ENCODE measurements around the gene MEP1A. TPM values are rescaled to one million over a fixed set of nuclear protein-coding genes. Genes with fewer than 3 reads are reported as not detected.

Gene MEP1A
- total RNA-seq, 2 donors from 2014 or later = 0.34 TPM; not detected in 1

GRCh38 chr6:46788791-46789190 lies 4.4 kb upstream of the MEP1A start:
- DNase-seq (ENCODE audit: low spot score) = no peak
- Histone ChIP-seq H3K36me3 (no peaks in the 10 kb centered on the region), H3K27ac (no peak overlapping the region), H3K27me3 (replicated peaks; ENCODE audit: insufficient read depth) (no peaks in the 10 kb centered on the region), H3K4me3 (no peak overlapping the region), H3K4me1 (replicated peaks) (no peaks in the 10 kb centered on the region), H3K9me3 (no peaks in the 10 kb centered on the region)
- TF ChIP-seq, protein P1, sequence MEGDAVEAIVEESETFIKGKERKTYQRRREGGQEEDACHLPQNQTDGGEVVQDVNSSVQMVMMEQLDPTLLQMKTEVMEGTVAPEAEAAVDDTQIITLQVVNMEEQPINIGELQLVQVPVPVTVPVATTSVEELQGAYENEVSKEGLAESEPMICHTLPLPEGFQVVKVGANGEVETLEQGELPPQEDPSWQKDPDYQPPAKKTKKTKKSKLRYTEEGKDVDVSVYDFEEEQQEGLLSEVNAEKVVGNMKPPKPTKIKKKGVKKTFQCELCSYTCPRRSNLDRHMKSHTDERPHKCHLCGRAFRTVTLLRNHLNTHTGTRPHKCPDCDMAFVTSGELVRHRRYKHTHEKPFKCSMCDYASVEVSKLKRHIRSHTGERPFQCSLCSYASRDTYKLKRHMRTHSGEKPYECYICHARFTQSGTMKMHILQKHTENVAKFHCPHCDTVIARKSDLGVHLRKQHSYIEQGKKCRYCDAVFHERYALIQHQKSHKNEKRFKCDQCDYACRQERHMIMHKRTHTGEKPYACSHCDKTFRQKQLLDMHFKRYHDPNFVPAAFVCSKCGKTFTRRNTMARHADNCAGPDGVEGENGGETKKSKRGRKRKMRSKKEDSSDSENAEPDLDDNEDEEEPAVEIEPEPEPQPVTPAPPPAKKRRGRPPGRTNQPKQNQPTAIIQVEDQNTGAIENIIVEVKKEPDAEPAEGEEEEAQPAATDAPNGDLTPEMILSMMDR (IDR thresholded peaks at IDR 0.05) = no peak
- TF ChIP-seq POLR2A (IDR thresholded peaks at IDR 0.05) (no peak), POLR2AphosphoS5 (IDR thresholded peaks at IDR 0.05) (no peak)
- intact Hi-C loops (cut with DNase I) = no loop called here
- WGBS = 98% methylated on average over 3 of the region's 3 CpGs

DNA sequence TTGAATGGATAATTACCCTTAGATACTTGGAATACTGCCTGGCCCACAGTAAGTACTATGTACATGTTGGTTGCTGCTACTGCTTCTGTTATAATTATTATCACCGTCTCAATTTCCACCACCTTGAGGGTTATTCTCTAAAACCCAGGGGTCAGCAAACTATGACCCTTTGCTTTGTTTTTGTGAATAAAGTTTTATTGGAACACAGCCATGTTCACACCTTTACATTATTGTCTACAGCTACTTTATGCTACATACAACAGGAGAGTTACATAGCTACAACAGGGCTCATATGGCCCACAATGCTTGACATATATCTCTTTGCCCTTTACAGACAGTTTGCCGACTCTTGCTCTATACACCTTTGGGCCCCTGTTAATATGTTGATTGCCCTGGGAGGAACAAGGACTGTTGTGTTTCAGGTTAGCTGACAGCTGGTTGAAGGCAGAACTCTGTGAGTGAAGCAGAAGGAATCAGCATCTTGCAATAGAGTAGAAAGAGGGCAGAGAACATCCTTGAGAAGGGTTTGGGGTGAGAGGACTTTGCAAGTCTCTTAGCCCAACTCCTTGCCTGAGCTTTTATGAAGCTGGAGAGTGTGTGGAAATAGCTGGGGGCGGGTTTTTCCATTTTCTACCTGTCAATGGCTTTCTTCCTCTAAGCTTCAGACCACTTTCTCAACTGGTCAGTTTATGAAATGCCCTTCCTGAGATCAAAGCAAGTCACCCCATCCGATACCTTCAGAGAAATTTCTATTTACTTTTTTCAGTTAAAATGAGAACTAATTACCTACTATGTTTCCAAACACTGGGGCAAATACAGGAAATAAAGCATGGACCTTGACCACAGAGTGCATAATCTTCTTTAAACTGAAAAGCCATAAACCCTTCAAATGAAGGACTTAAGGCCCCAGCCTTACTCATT lies 3.5 kb upstream of the MEP1A start:
- Histone ChIP-seq H3K27me3 (replicated peaks; ENCODE audit: insufficient read depth) (no peaks in the 10 kb centered on the region), H3K36me3 (no peaks in the 10 kb centered on the region), H3K4me3 (no peak overlapping the region), H3K27ac (no peak overlapping the region), H3K4me1 (replicated peaks) (no peaks in the 10 kb centered on the region), H3K9me3 (no peaks in the 10 kb centered on the region)
- intact Hi-C loops (cut with DNase I) = no loop called here
- TF ChIP-seq POLR2A (IDR thresholded peaks at IDR 0.05) = no peak
- TF ChIP-seq, protein P1 (IDR thresholded peaks at IDR 0.05) = no peak
- WGBS = 93% methylated on average over 4 of the region's 4 CpGs
- no peak for DNase-seq (ENCODE audit: low spot score)

DNA sequence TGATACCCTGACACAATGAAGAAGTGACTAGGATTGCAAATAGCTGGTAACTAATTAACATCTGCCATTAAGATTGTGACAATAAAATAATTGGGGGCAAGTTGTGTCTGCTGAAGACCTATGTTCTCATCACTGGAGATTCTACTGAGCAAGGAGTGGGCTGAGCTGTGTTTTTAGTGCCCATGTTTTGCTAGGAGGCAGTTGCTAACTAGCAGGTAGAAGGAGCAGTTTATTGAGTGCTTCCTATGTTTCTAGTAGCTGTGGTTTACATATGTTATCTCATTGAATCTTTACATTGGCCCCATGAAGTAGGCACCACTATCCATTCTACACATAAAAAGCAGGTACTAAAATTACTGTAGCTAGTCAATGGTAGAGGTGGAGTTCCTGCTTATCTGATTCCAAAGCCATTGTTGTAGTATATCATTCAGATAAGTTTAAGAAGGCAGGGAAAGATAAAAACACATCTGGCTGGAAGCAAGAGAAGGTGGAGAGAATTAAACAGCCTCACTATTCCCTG lies 2.8 kb upstream of the MEP1A start:
- no peak for DNase-seq (ENCODE audit: low spot score)
- Histone ChIP-seq H3K36me3 (no peaks in the 10 kb centered on the region), H3K27ac (no peak overlapping the region), H3K4me1 (replicated peaks) (no peaks in the 10 kb centered on the region), H3K27me3 (replicated peaks; ENCODE audit: insufficient read depth) (no peaks in the 10 kb centered on the region), H3K4me3 (no peak overlapping the region), H3K9me3 (no peaks in the 10 kb centered on the region)
- no peak for TF ChIP-seq POLR2A (IDR thresholded peaks at IDR 0.05)
- TF ChIP-seq, protein P1 (IDR thresholded peaks at IDR 0.05) = no peak
- intact Hi-C loops (cut with DNase I) = no loop called here

DNA sequence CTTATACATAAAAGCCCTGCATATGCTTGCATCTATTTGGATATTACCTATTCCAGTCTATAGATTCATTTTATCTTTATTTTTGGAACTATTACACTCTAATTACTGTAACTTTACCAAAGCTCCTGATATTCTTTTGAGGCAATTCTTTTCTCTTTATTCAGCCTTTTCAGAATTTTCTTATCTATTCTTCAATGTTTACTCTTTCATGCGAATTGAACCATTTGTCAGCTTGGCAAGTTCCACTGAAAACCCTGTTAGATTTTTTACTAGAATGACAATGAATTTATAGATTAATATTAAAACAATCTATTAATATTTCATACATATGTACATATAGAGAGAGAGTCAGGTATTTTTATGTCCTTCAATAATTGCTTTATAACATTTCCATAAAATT lies 554 bp upstream of the MEP1A start:
- H3K9me3 ChIP-seq = no peaks in the 10 kb centered on the region

More for the DNA sequence above, 554 bp upstream of the MEP1A start:
- DNase-seq (ENCODE audit: low spot score) = no peak
- WGBS = 47% methylated on average over 1 of the region's 1 CpG
- intact Hi-C loops (cut with DNase I) = no loop called here
- H3K27ac ChIP-seq = no peak overlapping the region
- H3K4me1 ChIP-seq (replicated peaks) = no peaks in the 10 kb centered on the region
- no peak overlapping the region for H3K4me3 ChIP-seq
- no peaks in the 10 kb centered on the region for H3K27me3 ChIP-seq (replicated peaks; ENCODE audit: insufficient read depth)
- no peak for TF ChIP-seq POLR2AphosphoS5 (IDR thresholded peaks at IDR 0.05)
- TF ChIP-seq POLR2A (IDR thresholded peaks at IDR 0.05) = no peak
- TF ChIP-seq, protein P1 (IDR thresholded peaks at IDR 0.05) = no peak
- H3K36me3 ChIP-seq = no peaks in the 10 kb centered on the region

All from prostate gland (tissue), 2 donors.